Left ventricle myocardium inferior (tissue), 1 donor: Measurements from ENCODE around the gene GLRX3. TPM values are rescaled to one million over a fixed set of nuclear protein-coding genes. Genes with fewer than 3 reads are reported as not detected.

Source experiments
- DNase-seq: peaks from one replicate; pipeline ENCODE4 v3.0.0-alpha.2; 2020
- H3K27ac ChIP-seq: fragments of 200-600 bp; replicated peaks from 2 replicates; pipeline ENCODE4 v1.8.0; 2021
- H3K27me3 ChIP-seq: fragments of 200-600 bp; 2 replicates; pipeline ENCODE4 v1.8.0; 2021; ENCODE audit warnings: low read depth
- H3K36me3 ChIP-seq: fragments of 200-600 bp; 2 replicates; pipeline ENCODE4 v1.8.0; 2021
- H3K4me1 ChIP-seq: fragments of 200-600 bp; 2 replicates; pipeline ENCODE4 v1.8.0; 2021
- H3K4me3 ChIP-seq: fragments of 200-600 bp; 2 replicates; pipeline ENCODE4 v1.8.0; 2021; ENCODE audit warnings: mild to moderate bottlenecking, moderate library complexity
- H3K9me3 ChIP-seq: fragments of 200-600 bp; replicated peaks from 2 replicates; pipeline ENCODE4 v1.8.0; 2021
- intact Hi-C: fragments of 100-400 bp; cut with micrococcal nuclease; formaldehyde crosslinking; loops from one replicate; pipeline ENCODE4 v1.11.0; 2022
- total RNA-seq: library from RNA; stranded (reverse); fragmentation: NEBNext Ultra II Directional; extraction: Animal tissue kit (Norgen Biotek cat#: 25700); gene quantifications from one replicate; pipeline ENCODE4 v1.2.1, GENCODE V29; 2021
- TF ChIP-seq, protein P1 (sequence below): fragments of 200-600 bp; IDR thresholded peaks from 2 replicates; pipeline ENCODE4 v1.8.0; 2021; ENCODE audit warnings: antibody characterized with exemption, mild to moderate bottlenecking, borderline replicate concordance
- donor health status: DM: no; HTN: yes; CAD: no; lungs with severe emphysema.

The GLRX3 gene
- total RNA-seq, 1 donor from 2014 or later: 69.2 TPM

DNA sequence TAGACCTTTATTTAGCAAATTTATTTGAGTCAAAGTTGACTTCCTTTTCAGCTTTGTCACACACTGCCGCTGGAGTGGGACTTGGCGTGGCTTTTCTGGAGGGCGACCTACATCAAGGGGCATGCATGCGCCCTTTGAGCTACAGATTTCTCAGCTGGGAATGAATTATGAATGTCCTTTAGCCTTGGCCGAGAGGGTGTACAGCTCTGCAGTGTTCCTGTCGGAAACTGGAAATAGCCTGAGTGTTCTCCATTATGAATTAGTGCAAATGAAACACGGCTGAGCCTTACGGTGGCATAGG lies 79.7 kb downstream of the GLRX3 start:
- no peak for DNase-seq
- TF ChIP-seq, protein P1, sequence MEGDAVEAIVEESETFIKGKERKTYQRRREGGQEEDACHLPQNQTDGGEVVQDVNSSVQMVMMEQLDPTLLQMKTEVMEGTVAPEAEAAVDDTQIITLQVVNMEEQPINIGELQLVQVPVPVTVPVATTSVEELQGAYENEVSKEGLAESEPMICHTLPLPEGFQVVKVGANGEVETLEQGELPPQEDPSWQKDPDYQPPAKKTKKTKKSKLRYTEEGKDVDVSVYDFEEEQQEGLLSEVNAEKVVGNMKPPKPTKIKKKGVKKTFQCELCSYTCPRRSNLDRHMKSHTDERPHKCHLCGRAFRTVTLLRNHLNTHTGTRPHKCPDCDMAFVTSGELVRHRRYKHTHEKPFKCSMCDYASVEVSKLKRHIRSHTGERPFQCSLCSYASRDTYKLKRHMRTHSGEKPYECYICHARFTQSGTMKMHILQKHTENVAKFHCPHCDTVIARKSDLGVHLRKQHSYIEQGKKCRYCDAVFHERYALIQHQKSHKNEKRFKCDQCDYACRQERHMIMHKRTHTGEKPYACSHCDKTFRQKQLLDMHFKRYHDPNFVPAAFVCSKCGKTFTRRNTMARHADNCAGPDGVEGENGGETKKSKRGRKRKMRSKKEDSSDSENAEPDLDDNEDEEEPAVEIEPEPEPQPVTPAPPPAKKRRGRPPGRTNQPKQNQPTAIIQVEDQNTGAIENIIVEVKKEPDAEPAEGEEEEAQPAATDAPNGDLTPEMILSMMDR: no peak

DNA sequence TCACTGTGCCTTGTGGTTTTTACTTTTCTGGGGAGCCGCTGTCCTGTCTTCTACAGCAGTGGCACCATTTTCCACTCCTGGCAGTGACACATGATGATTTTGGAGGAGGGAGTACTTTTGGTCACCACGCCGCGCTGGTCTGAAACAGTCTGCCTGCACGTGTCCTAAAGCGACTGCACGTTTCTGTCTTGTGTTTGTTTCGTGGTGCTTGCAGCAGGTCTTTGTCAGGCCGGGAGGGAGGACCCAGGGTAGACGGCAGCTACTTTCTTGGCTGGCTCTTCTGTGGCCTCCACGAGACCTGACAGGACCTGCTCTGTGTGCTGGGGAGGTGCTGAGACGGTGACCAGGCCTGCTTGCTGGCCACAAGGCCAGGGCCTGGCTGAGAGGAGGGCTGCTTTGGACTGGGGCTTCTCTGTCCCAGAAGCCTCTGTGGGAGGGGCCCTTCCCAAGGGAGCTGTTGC lies 82.0 kb downstream of the GLRX3 start:
- Histone ChIP-seq H3K27me3 (no peaks in the 10 kb centered on the region), H3K27ac (no peak overlapping the region), H3K4me3 (no peak overlapping the region), H3K4me1 (no peaks in the 10 kb centered on the region), H3K9me3 (no peaks in the 10 kb centered on the region), H3K36me3 (no peaks in the 10 kb centered on the region)
- TF ChIP-seq, protein P1: no peak
- intact Hi-C loops: no loop called here
- no peak for DNase-seq

More for the DNA sequence above, 79.7 kb downstream of the GLRX3 start:
- no peaks in the 10 kb centered on the region for H3K27me3 ChIP-seq
- intact Hi-C loops: no loop called here
- no peaks in the 10 kb centered on the region for H3K9me3 ChIP-seq
- H3K4me3 ChIP-seq: no peak overlapping the region
- no peaks in the 10 kb centered on the region for H3K4me1 ChIP-seq
- H3K36me3 ChIP-seq: no peaks in the 10 kb centered on the region
- H3K27ac ChIP-seq: no peak overlapping the region

DNA sequence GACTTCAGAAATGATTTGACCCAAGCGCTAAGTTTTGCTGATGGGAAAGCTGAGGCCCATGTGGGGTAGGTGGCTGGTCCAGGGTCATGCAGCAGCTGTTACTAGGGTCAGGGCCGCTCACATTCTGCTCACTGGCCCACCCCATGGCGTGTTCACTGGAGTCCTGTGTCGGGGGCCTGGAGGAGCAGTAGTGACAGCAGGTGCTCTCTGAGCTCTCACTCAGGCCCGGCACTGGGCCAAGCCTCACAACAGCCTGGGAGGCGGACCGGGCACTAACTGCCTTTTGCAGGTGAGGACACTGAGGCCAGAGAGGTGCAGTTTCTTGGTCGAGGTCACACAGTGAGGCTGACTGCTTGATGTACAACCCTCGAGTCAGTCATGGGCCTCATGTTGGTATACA lies 82.7 kb downstream of the GLRX3 start:
- intact Hi-C loops: no loop called here
- no peaks in the 10 kb centered on the region for H3K27me3 ChIP-seq
- no peak for DNase-seq

DNA sequence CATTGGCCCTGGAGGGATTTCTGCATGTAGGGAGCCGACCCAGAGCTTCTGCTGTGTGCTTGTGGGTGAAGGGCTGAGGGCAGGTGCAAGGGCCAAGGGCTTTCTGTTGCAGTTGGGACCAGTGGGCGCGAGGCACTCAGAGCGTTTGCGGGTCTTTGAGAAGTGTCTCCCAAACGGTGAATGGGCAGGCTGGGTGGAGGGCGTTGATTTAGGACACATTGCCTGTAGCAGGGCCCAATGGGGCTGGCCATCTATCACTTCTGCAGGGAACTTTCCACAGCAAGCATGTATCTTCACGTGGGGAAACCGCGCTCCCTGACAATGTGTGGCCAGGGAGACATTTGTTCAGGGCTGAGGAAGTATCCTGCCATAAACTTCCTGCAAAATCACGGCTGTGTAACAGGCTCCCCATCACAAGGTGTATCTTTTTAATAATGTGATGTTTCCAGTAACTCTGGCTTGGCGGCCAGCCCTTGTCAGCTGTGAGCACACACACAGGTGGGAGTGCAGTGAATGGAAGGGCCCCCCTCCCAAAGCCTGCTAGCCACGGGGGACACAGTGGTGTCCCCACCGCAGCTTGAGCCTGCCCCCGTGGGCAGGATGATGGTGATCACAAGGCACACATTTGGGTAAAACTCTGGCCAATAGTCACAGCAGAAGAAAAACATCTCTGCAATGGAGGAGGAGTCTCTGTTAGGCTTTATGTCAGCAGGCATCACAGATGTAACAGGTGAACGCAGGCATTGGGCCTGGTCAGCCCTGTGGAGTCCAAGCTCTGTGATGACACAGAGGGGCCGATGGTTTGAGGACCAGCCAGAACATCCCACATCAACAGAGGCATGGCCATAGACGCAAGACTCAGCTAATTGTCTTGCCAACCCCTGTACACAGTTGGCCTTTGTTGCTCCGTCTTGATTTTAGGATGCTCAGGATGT lies 84.3 kb downstream of the GLRX3 start:
- intact Hi-C loops: no loop called here
- H3K9me3 ChIP-seq: no peaks in the 10 kb centered on the region
- H3K27ac ChIP-seq: no peak overlapping the region
- H3K27me3 ChIP-seq: no peaks in the 10 kb centered on the region
- H3K36me3 ChIP-seq: no peaks in the 10 kb centered on the region
- no peak overlapping the region for H3K4me3 ChIP-seq
- DNase-seq: no peak
- H3K4me1 ChIP-seq: no peaks in the 10 kb centered on the region
- TF ChIP-seq, protein P1: no peak

More for the DNA sequence above, 82.7 kb downstream of the GLRX3 start:
- H3K4me3 ChIP-seq: no peak overlapping the region
- no peaks in the 10 kb centered on the region for H3K36me3 ChIP-seq
- no peaks in the 10 kb centered on the region for H3K9me3 ChIP-seq
- TF ChIP-seq, protein P1: no peak
- H3K4me1 ChIP-seq: no peaks in the 10 kb centered on the region
- no peak overlapping the region for H3K27ac ChIP-seq

DNA sequence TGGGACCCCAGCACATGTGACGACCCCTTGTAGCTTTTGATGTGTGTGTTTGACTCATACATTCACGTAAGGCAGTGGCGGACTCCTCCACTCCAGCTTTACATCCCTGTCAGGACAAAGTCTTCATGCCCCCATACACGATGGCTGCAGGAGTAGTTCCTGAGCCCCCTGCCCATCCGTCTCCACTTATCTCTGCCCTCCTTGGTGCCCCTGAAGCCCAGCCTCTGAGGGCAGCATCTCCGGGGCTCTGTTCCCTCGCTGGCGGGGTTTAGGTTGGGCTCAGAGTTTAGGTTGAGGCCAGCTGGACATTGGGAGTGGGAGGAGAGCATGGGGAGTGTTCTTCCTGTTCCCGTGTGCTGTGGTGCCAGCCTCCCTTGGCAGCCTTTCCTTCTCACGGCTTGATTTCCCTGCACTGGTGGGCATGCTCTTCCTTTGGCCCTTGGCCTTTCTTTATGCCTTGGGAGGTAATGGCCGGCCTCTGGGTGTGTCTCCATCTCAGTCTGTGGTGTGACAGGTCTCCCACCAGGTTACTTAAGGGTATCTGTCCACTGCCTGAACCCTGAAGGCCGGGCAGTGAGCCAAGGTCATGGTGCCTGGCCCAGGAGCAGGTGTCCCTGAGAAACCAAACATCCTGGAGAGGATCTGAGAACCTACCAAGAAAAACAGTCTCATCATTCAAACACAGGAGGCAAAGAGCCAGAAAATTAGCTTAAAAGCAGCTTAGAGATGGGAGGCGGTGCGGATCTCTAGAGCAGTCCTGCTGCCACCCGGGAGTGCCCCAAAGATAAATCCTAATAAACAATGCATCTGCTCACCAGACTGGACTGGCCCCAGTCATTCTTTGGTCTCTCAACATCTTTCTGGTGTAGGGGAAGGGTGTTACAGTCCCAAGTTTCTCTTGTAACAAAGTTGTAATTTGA lies 85.5 kb downstream of the GLRX3 start:
- no peak overlapping the region for H3K4me3 ChIP-seq
- H3K9me3 ChIP-seq: no peaks in the 10 kb centered on the region
- DNase-seq: no peak
- H3K27ac ChIP-seq: no peak overlapping the region
- intact Hi-C loops: no loop called here
- H3K36me3 ChIP-seq: no peaks in the 10 kb centered on the region
- H3K27me3 ChIP-seq: no peaks in the 10 kb centered on the region
- H3K4me1 ChIP-seq: no peaks in the 10 kb centered on the region
- TF ChIP-seq, protein P1: no peak
